NT2/D1 (cell line): ENCODE data around the gene SDCBP2.

Experiments
- YY1 ChIP-seq: IDR thresholded peaks from 2 replicates; pipeline ENCODE4 v1.6.1; 2011; ENCODE audit not compliant: insufficient read length, insufficient read depth
- ZNF274 ChIP-seq: IDR thresholded peaks from 2 replicates; pipeline ENCODE4 v1.6.1; 2011; ENCODE audit warnings: mild to moderate bottlenecking, low read depth, low read length

DNA sequence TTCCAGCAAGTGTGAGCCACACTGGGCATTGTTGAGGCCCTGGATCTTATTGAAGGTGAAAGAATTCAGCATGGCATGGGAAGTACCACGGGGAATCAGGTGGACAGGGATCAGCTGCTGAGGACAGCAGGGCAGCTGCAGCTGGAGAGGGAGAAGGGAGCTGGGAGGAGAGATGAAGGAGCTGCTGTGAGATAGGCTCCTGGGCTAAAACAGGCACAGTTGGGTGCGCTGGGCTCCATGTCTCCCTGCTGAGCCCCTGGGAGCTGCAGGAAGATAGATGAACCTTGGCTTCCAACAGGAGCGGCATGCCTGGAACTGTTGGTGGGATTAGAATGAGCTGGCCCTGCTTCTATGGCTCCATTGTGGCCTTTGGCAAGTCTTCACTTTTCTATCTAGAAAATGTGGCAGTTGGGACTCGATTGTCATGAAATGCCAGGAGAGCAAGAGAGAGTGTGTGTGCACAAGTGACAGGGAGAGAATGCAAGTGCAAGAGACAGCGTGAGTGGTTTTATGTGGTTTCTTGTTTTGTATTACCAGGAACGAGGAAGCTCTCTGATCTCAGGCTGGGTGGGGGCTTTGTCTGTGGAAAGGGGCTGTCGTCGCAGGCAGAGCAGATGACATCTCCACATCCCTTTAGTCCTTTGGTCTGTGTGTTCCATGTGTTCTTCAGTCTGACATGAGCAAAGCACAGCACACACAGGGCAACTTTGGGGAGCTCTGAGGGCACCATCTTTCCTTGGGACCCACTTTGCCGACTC lies 42.5 kb downstream of the SDCBP2 start:
- TF ChIP-seq ZNF274: no peak
- TF ChIP-seq YY1: no peak
